HG02623 (cell line): ENCODE results near the gene TMEM151B.
"Not testable (repeated sequence)": the region's sequence is repeated elsewhere in the genome, so short reads cannot be mapped to it uniquely, and the experiment has no call there.

ENCODE experiments used
- ATAC-seq: cut with Tn5 transposase; IDR thresholded peaks from one replicate; pipeline ENCODE4 v1.9.1; 2021; ENCODE audit warnings: moderate library complexity; ENCODE audit not compliant: unreplicated experiment

The TMEM151B gene

GRCh38 chr6:44301782-44302564, 31.7 kb downstream of the TMEM151B start:
- ATAC-seq: no peak

GRCh38 chr6:44302856-44303255, 32.6 kb downstream of the TMEM151B start:
- no peak for ATAC-seq

- no peak for ATAC-seq
These were observed 33.6 kb downstream of the TMEM151B start for GRCh38 chr6:44303842-44304241.

- ATAC-seq: no peak
These were observed 34.3 kb downstream of the TMEM151B start for GRCh38 chr6:44304282-44305199.

GRCh38 chr6:44305200-44305725, 35.0 kb downstream of the TMEM151B start:
- no peak for ATAC-seq

- ATAC-seq: no peak
These were observed 36.5 kb downstream of the TMEM151B start for GRCh38 chr6:44306710-44307109.

- ATAC-seq: no peak
These were observed 37.0 kb downstream of the TMEM151B start for GRCh38 chr6:44307217-44307616.

GRCh38 chr6:44309092-44309491, 38.8 kb downstream of the TMEM151B start:
- ATAC-seq: no peak

GRCh38 chr6:44309631-44310030, 39.4 kb downstream of the TMEM151B start:
- no peak for ATAC-seq

- no peak for ATAC-seq
These were observed 40.0 kb downstream of the TMEM151B start for GRCh38 chr6:44310241-44310640.

- no peak for ATAC-seq
These were observed 41.1 kb downstream of the TMEM151B start for GRCh38 chr6:44311304-44311703.

- no peak for ATAC-seq
These were observed 41.5 kb downstream of the TMEM151B start for GRCh38 chr6:44311767-44312166.

- ATAC-seq: peak; percentile 90
These were observed 42.9 kb downstream of the TMEM151B start, which contains the start of gene AARS2 for GRCh38 chr6:44312901-44313788. AARS2 (minus strand) TSS chr6:44313347; CDS start chr6:44313323, 24 bp downstream.

- not testable (repeated sequence) for ATAC-seq
These were observed 44.4 kb downstream of the TMEM151B start for GRCh38 chr6:44314657-44315056.

GRCh38 chr6:44315516-44315915, 45.3 kb downstream of the TMEM151B start:
- no peak for ATAC-seq

GRCh38 chr6:44315951-44316350, 45.7 kb downstream of the TMEM151B start:
- ATAC-seq: no peak

- no peak for ATAC-seq
These were observed 46.2 kb downstream of the TMEM151B start for GRCh38 chr6:44316481-44316880.

- ATAC-seq: not testable (repeated sequence)
These were observed 46.9 kb downstream of the TMEM151B start for GRCh38 chr6:44317136-44317631.

GRCh38 chr6:44321210-44321609, 51.0 kb downstream of the TMEM151B start:
- ATAC-seq: no peak

- no peak for ATAC-seq
These were observed 56.8 kb downstream of the TMEM151B start for GRCh38 chr6:44327096-44327495.
